GM21515 (cell line): ENCODE data around the gene SRRD.
A peak's percentile ranks its signal among the peaks of the same experiment; 100 is the strongest.

Source experiments
- ATAC-seq: cut with Tn5 transposase; IDR thresholded peaks from one replicate; pipeline ENCODE4 v1.9.1; 2021; ENCODE audit not compliant: unreplicated experiment

The SRRD gene

DNA sequence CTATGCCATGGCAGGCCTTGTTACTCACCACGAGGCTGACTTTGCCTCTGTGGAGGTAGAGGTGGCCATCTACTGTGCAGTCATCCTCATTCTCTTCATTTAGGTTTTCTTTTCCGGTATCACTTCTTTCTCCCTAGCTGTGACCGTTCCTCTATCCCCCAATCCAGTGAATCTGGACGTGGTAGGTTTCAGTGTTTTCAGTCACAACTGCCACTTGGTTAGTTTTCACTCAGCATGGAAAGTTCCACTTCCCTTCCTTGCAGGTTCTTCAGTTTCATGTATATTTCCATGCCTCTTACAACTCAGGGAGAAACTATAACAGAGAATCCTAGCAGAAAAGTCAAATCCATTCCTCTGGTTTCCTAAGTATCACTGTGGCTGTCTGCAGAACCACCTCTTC lies 2.0 kb upstream of the SRRD start:
- ATAC-seq, result no peak

DNA sequence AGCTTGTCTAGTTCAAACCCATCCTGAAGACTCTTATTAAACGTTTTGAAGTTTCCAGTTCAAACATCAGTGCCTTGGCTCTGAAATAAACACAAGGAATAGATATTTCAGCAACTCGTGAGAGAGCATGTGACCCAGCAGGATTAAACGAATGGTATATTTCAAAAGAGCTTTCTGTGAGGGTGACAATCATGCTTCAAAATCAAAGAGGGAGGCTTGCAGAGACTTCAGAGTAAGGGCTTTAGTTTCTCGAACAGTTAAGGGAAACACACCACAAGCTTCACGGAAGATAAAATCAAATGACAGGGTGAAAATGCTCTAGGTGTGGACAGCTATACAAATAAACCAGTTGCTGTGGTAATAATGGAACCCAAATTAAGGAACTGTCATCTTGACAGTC lies 1.5 kb upstream of the SRRD start:
- no peak for ATAC-seq

DNA sequence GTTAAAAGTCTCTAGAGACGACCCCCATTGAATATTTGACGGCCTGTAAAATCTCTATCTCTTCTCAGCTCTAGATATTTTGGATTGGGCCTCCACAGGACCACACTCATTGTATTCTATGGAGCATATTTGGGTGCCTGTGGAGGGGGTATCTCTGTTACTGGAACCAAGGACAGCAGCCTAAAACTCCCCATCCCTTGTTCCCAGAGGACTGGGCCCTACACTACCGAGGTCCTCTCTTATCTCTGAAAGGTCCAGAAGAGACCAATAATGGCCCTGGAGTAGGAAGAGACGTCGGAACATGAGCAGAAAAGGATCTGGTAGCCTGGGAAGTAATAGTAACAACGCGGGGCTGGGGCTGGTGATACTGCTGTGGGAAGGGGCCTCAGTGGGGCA lies 636 bp upstream of the SRRD start:
- ATAC-seq, result peak; percentile 2

DNA sequence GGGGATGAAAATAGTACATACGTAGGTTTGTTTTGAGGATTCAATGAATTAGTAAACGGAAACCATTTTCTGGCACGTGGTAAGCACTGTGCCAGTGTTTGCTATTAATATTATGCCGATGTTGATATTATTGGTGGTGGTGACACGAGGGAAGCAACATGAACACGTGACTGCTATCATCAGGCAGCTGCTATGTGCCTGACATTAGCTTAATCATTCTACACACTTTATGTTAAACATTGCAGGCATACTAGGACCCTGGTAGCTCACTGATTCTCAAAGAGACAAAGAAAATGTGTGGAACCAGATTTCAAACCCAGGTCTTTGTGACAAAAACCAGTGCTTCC lies 656 bp downstream of the SRRD start:
- ATAC-seq, result peak; percentile 16

DNA sequence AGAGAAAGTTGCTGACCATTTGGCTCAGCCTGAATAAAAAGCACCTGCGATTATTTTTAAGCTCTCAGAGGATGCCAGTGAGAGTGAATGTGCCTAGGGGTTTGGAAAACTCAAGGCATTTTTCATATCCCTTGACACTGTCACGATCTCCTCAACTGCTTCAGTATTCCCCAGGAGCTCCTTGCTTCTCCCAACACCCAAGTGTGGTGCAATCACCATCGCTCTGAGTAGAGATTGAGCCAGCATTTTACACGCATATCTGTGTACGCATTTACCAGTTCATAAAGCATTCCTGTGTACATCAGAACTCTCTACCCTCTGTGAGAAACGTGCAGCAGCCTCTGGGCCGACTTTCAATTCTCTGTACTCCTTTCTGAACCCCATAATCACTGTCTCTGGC lies 1.3 kb downstream of the SRRD start:
- no peak for ATAC-seq

DNA sequence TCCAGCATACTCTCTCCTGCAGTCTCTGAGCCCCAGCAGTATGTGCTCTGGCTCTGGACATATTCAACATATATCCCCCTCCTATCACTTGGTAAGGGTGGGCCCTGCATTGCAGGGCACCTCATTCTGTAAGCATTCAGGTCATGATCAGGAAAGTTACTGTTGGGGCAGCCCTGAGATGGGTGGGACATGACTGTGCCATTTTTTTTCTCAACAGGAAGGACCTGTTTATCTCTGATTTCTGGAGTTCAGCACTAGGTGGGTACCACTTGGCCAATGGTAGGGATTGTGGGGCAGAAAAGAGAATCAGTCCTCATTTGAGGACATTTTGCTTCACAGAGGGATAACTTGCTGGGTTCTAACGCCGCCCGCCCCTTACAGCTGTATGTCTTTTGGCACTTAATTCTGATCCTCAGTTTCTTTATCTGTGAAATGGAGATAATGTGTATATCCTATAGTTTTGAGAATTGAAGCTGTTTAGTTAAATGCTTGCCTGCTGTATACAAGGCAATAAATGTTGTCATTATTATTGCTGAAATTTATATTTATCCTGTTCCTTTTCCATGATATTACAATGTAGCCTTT lies 2.2 kb downstream of the SRRD start:
- no peak for ATAC-seq

DNA sequence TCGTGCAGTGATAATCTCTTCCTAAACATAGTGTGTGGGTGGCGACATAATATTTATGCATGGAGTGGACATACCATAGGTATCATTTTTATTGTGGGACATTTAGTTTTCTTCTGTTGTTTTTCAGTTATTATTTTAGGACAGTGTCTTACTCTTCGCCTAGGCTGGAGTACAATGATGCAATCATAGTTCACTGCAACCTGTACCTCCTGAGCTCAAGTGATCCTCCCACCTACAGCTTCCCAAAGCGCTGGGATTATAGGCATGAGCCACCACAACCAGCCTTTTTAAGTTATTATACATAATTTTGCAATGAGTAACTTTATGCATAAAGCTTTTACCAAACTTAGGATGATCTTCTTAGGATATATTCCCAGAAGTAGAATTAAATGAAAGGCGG lies 2.7 kb downstream of the SRRD start:
- no peak for ATAC-seq

DNA sequence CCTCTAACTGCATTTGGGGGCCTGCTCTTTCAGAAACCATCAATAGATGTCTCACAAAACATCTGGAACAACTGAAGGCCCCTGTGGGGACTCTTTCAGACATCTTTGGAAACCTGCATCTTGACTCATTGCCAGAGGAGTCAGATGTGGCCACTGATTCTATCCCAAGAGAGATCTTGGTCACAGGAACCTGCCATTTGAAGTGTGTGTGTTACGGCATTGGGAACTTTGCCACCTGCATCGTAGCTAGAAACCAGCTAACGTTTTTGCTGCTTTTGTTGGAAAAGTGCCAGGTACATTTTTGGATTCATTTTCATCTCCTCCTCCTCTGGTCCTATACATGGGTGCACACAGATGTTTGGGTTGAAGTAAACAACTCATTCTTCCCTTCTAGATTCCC lies 4.3 kb downstream of the SRRD start:
- no peak for ATAC-seq

DNA sequence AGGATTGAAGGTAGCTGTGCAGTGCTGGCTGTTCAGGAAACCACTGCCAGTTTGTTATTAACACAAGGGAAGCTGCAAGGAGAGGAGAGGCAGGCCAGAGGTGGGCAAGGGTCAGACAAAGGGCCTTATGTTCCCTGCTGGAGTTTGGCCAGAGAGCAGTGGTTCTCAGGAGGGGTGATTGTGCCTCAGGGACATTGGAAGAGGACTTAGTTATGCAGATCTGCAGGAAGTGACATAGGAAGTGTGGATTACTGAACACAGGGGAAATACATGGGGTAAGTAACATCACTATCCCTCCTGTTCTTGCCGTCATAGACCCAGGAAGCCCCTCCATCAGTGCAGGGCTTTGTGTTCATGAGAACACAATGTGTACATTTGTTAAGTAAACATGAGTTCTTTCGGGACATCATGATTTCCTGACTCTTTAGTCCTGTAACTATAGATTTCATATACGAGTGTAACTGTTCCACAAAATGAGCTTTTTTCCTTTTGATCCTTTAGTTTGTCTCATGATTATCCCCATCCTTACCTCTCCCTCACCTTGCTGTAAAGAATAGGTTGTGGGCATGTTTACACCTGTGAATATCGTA lies 5.9 kb downstream of the SRRD start:
- no peak for ATAC-seq

DNA sequence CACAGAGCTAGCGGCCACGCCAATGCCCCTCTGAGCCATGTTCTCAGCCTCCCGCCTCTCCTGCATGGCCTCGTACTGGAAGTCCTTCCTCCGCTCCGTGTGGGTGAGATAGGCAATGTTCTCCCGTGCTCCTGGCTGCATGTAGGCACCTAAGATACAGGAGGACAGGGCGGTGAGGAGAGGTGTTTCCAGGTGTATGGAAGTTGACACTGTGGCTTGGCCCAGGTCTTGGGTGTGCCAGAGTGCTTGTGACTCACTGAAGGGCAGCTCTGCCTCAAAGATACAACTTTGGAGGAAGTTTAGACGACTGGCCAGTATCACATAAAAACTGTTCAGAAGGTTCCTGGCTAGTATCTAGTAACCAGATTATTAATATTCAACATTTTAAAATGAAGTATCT lies 8.5 kb downstream of the SRRD start:
- ATAC-seq, result no peak

DNA sequence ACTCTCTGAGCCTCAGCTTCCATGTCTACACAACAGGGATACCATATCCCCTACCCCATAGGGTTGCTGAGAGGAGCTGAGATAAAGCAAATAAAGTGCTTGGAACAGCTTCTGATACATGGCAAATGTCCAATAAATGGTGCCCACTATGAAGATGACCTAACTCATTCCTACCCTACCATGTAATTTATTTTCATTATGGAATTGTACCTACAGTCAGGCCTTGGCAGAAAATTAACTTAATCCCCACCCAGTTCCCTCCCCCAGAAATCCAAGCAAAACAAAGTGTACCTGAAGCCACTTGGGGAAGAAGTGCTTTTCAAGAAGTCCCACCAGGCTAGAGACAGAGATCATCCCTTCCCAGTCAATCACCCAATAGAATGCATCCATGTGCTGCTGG lies 10.8 kb downstream of the SRRD start:
- ATAC-seq, result no peak

DNA sequence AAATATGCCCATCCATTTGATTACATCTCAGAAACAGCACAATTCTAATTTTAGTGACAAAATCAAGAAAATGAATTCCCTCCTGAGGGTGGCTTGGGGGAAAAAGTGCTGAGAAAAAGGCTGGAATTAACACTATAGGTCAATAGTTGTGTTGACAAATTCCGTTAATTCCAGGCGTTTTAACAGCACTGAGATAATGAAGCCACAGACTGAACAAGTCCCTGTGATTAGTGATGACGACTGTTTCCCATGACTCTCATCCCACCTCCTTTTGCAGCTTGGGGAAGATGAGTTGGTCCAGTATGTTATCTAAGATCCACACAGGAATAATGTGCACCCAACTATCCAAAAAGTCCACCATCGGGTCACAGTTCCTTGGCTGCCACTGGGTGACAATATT lies 12.8 kb downstream of the SRRD start:
- no peak for ATAC-seq

DNA sequence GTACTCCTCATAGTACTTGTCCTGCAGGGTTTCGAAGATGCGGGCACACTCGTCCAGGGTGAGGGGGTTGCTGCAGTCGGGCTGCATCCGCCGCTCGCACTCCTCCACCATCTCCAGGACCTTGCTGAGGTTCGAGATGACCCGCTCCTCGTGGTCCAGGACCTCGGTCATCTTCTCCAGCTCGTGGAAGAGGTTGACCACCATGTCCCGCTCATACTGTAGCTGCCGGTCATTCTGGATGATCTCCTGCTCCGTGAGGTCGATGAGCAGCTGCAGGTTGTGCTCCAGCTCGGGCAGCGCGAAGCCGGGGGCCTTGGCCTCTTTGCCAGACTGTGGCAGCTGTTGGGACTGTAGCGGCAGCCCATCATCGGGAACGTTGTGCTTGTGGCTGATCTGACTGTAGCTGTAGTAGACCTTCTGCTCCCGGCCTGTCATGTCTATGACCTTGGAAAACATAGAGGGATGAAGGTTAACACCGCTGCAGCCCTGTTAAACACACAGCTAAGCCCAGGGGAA lies 15.6 kb downstream of the SRRD start:
- ATAC-seq, result no peak

DNA sequence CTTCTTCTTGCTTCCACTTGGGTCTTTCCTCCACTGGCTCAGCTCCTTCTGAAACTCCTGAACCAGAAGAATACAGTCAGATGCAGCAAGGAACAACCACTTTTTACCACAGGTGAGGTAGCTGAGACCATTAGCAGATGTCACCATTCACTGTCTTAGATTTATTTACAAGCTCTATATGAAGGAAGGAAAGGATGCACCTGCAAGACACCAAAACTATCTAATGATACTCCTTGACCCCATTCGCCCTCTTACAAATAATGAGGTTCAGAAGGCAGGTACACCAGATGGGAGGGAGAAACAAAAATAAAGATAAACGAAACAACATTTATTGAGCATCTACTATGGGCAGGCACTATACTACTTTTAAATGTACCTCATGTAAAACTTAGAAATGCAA lies 18.3 kb downstream of the SRRD start:
- ATAC-seq, result no peak

DNA sequence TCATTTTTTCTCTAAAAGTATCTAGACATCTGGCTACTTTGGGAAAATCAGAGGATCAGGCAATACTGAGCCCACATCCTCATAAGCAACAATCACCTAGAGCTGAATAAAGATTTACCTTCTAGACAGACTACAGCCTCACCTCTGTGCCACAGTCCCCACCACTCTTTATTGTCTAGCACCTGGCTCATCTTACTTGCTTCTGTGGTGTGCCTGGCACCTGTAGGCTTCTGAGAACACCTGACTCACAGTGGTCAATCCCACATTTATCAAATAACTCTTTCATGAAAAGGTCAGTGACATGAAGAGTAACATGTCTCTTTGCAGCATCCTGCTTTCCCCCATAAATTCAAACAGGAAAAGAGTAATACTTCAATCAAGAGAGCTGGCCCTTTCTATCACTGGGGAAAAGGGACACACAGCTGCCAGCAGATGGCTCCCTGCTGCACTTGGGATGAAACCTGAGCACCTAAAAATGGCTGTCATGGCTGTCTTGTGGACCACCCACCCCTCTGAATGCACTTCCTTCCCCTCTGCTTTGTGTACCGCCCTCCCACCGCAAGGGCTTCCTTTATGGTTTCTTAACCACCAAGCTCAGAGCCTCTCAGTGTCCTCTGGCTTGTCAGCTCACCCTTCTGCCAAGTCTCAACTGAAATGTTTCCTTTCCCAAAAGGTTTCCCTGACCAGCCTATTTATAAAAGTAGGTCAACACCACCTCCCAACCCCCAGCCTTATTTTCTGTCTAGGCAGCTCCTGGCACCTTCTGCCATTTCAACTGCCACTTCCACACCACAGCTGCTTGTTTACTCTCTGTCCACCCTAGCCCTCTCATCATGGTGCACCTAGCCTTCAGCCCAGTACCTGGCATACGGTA lies 19.2 kb downstream of the SRRD start:
- no peak for ATAC-seq

DNA sequence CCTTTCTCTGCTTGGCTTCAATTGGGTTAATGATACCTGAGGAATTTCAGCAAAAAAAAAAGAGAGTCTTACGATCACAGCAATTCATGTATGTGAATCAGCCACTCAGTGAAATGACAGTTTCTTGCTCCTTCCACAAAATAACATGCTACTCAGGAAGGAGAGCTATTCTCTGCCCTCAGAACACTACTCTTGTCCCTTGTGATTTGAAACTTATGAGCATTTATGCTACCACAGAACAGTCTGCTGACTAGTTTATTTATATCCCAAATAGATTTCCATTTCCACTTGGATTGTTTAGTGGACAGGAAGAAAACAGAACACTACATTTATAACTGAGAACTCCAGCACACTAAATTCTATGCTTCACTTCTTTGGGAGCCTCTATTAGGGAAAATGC lies 20.1 kb downstream of the SRRD start:
- no peak for ATAC-seq

DNA sequence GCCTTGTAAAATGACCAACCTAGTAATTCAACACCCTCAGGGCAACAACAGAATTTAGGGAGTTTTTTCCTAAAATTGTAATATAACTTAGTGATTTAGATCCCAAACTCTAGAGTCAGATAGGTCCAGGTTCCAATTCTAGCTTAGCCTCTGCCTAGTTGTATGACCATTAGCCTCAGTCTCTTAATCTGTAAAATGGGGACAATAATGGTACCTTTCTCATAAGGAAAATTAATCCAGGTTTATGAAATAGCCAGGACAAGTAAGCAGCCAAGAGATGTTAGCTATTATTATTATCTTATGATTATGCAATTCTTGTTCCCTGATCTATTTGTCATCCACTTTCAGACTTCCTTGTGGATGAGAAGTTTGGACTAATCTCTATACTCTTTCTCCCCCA lies 24.5 kb downstream of the SRRD start:
- no peak for ATAC-seq

DNA sequence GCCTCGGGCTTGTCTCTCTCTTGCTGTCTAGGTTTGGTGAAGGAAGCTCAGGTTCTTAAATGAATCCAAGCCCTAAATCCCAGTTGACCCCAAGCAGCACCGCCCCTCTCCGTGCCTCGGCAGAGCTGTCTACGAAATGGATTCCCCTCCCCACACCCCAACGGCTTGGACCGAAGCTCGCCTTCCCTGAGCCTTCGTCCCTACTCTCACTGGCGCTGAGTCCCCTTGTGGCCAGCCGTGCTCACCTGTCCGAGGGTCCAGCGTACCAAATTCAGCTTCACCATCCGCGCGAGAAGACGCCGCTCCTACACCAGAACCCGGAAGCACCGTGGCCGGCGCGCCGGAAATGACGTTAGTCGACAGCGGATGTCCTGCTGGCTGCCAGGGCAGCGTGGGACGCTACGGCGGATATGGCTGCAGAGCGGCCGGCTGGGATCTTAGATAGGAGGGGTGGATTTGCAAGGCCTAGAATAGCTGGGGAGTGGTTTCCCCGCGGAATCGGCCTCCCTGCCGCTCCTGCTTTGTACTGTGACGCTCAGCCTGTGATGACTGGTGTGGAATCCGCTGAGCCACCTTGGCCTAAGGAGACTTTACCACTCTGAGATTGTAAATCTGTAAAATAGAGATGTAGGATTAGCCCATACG lies 28.6 kb downstream of the SRRD start, which contains the start of gene TFIP11:
TSS of gene TFIP11 (minus strand) at position 325 of the 645 bp plus-strand sequence. CDS start 2,201 bp downstream, outside the sequence.
- peak; percentile 89 for ATAC-seq

DNA sequence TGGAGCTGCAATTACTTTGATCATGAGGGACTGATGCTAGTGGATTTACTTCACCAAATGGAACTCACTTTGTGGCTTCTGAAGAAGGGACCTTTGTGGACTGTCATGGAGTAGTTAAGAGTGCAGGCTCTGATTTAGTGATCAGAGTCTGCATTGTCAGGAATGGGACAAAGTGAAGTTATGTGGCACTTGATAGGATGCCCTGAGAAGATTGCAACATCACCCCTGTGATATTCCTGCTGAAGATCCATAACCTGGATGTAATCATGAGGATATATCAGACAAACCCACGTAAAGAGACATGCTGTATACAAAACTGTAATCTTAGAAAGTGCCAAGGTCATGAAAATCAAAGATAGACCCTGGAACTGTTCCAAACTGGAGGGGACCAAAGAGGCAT lies 30.2 kb downstream of the SRRD start:
- no peak for ATAC-seq

DNA sequence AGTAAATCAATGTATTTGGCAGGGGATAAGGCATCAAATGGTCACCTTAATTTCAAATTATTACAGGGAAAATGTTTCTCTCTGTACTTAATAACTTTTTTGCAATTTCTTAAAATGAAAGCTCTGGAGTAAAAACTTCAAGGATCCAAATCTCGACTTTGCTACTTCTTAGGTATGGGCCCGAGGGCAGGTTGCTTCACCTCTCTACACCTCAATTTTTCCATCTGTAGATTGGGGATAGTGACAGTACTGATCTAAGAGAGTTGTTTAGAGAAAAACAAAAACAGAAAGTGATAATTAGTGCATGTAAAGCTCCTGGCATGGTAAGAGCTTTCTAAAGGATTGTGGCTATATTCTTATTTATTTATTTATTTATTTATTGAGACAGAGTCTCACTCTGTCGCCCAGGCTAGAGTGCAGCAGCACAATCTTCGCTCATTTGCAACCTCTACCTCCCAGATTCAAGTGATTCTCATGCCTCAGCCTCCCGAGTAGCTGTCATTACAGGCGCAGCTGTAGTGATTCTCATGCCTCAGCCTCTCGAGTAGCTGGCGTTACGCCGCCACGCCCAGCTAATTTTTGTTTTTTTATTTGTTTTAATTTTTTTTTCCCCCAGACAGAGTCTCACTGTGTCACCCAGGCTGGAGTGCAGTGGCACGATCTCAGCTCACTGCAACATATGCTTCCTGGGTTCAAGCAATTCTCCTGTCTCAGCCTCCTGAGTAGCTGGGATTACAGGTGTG lies 30.9 kb downstream of the SRRD start:
- no peak for ATAC-seq

DNA sequence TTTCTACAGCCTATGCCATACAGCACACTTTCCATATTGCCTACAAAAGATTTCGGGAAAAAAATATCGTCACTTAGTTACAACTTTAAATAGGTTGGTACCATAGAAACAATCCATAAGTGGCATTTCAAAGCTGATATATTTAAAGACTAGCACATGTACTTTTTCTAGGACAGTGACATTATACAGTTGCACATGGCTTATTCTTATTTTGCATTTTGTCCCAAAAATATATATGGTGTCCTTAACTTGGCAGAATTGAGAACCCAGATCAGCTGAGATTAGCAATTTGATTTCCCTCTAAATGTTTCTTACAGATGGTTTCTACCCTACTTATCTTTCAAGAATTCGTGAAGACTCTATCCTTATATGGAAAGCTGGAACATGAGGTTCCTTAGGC lies 32.3 kb downstream of the SRRD start:
- ATAC-seq, result no peak
